ENCODE results near the gene DMGDH. TPM values are rescaled to one million over a fixed set of nuclear protein-coding genes. Genes with fewer than 3 reads are reported as not detected.

Gene DMGDH
- total and polyA plus RNA-seq, 10 of the 15 experiments (the other 5 are each of a cell fraction or from before 2014, with no cell fraction given) = 0.22 to 1.5 (median 0.44) TPM; not detected in 3

DNA sequence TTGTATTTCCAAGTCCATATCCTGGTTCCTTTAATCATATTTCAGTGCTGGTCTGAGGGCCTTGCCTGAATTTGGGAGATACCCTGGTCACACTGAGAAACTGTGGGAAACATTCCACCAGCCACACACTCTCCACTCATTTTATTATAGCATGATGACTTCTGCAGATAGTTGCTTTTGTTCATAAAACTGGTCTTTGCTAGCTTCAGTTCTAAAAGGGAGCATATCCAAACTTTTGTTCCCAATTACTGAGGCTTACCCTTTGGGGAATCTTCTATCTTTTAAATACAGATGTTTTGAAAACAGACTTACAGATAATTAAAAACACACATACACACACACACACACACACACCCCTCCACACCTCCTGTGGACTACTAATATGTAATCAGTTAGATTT is 21.0 kb downstream of the DMGDH start:
- no peak for DNase-seq (ENCODE audit: low read depth, low spot score)
- Histone ChIP-seq H3K4me1 (ENCODE audit: control insufficient read depth, insufficient read depth, low read length) (no peaks in the 10 kb centered on the region), H3K36me3 (ENCODE audit: control insufficient read depth in 2 of 2, insufficient read depth in 2 of 2, low read length in 1 of 2) (no peaks in the 10 kb centered on the region), H4K20me1 (ENCODE audit: control insufficient read depth, insufficient read depth) (no peaks in the 10 kb centered on the region), H3K4me2 (ENCODE audit: control insufficient read depth, insufficient read depth) (no peak overlapping the region), H3K79me2 (ENCODE audit: control insufficient read depth, insufficient read depth, low read length) (no peaks in the 10 kb centered on the region), H2AFZ (ENCODE audit: control insufficient read depth, low read depth, low read length) (no peak overlapping the region), H3K27me3 (replicated peaks in 1 of 2; ENCODE audit: control insufficient read depth in 2 of 2, insufficient read depth in 2 of 2, low read length in 1 of 2) (no peaks in the 10 kb centered on the region; a peak in 2 of 4 replicates), H3K27ac (ENCODE audit: control insufficient read depth, insufficient read depth) (no peak overlapping the region), H3K9me3 (replicated peaks; ENCODE audit: control insufficient read depth, insufficient read depth, low read length) (no peaks in the 10 kb centered on the region), H3K4me3 (no peak overlapping the region), H3K9ac (ENCODE audit: control insufficient read depth, insufficient read depth, low read length) (no peak overlapping the region)
- intact Hi-C loops (cut with micrococcal nuclease; ENCODE audit: unreplicated experiment) (no loop called here), in situ Hi-C loops (cut with MboI) (no loop called here)
- ChIA-PET POLR2A (no interaction called here), RAD21 (ENCODE audit: unreplicated experiment) (interaction anchor here (1.2 kb wide), 1 partner anchor 84 kb away, joined by 3 read pairs; no protein-coding TSS in a partner anchor), SMC1A (ENCODE audit: uncharacterized antibody, unreplicated experiment) (interaction anchor here (1.3 to 1.8 kb wide), 2 partner anchors 12 to 35 kb away, joined by 4 to 6 read pairs; no protein-coding TSS in a partner anchor), CTCF (interaction anchor here (1.0 to 8.9 kb wide), 4 partner anchors 14 to 149 kb away, joined by 4 to 68 read pairs (median 9); no protein-coding TSS in a partner anchor)
- no TSS peak for BruUV-seq (replicated peaks)
- ATAC-seq = no peak
- no peak for FAIRE-seq
- no peak for TF ChIP-seq RB1 (IDR thresholded peaks at IDR 0.05; ENCODE audit: borderline replicate concordance)
- no peak for TF ChIP-seq EZH2 (IDR thresholded peaks at IDR 0.05; ENCODE audit: borderline replicate concordance, control insufficient read depth, low read depth, low read length)
- TF ChIP-seq TARDBP (IDR thresholded peaks at IDR 0.05; ENCODE audit: borderline replicate concordance) = no peak
- no peak for TF ChIP-seq SMARCA5 (IDR thresholded peaks at IDR 0.05)

DNA sequence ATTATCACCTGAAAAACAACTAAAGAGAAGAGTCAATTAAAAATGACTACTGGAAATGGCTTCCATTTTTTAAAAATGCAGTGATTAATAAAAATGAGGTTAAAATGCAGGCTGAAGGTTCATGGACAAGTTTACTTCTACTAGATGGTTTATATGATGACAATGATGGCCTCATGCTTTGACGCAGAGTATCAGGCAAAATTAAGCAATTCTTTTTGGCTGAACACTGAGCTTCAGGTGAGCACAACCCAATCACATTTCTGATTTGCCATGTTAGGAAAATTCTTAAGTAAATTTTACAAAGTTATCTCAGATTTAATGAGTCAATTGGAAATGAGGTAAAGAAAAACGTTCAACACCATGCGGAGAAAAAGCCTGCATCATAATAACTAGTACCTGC is 22.3 kb downstream of the DMGDH start:
- Histone ChIP-seq H3K36me3 (ENCODE audit: control insufficient read depth in 2 of 2, insufficient read depth in 2 of 2, low read length in 1 of 2) (no peaks in the 10 kb centered on the region), H3K4me1 (ENCODE audit: control insufficient read depth, insufficient read depth, low read length) (no peaks in the 10 kb centered on the region), H3K27me3 (replicated peaks in 1 of 2; ENCODE audit: control insufficient read depth in 2 of 2, insufficient read depth in 2 of 2, low read length in 1 of 2) (no peaks in the 10 kb centered on the region; a peak in 2 of 4 replicates), H3K27ac (ENCODE audit: control insufficient read depth, insufficient read depth) (no peak overlapping the region), H3K4me2 (ENCODE audit: control insufficient read depth, insufficient read depth) (no peak overlapping the region), H3K4me3 (no peak overlapping the region), H2AFZ (ENCODE audit: control insufficient read depth, low read depth, low read length) (no peak overlapping the region), H3K79me2 (ENCODE audit: control insufficient read depth, insufficient read depth, low read length) (no peaks in the 10 kb centered on the region), H4K20me1 (ENCODE audit: control insufficient read depth, insufficient read depth) (no peaks in the 10 kb centered on the region), H3K9me3 (replicated peaks; ENCODE audit: control insufficient read depth, insufficient read depth, low read length) (no peaks in the 10 kb centered on the region), H3K9ac (ENCODE audit: control insufficient read depth, insufficient read depth, low read length) (no peak overlapping the region)
- DNase-seq (ENCODE audit: low read depth, low spot score) (no peak), ATAC-seq (no peak), FAIRE-seq (no peak)
- in situ Hi-C loops (cut with MboI) (no loop called here), intact Hi-C loops (cut with micrococcal nuclease; ENCODE audit: unreplicated experiment) (no loop called here)
- 63% methylated on average over 3 of the region's 3 CpGs for WGBS (ENCODE audit: insufficient coverage, insufficient replicate concordance, low lambda C conversion rate, missing lambda C conversion rate)
- BruUV-seq (replicated peaks) = no TSS peak
- CTCF ChIA-PET = interaction anchor here (1.7 to 8.9 kb wide), 3 partner anchors 25 to 148 kb away, joined by 6 to 68 read pairs (median 12); no protein-coding TSS in a partner anchor
- SMC1A ChIA-PET (ENCODE audit: uncharacterized antibody, unreplicated experiment) = interaction anchor here (0.8 to 1.8 kb wide), 5 partner anchors 13 to 37 kb away, joined by 3 to 6 read pairs (median 3); no protein-coding TSS in a partner anchor
- POLR2A ChIA-PET = no interaction called here
- RAD21 ChIA-PET (ENCODE audit: unreplicated experiment) = interaction anchor here (0.6 to 1.6 kb wide), 2 partner anchors 22 to 78 kb away, joined by 3 to 4 read pairs; no protein-coding TSS in a partner anchor
- TF ChIP-seq IKZF2 (IDR thresholded peaks at IDR 0.05) (no peak), ATF3 (IDR thresholded peaks at IDR 0.05; ENCODE audit: borderline replicate concordance, extremely low read depth, low read depth, low read length) (no peak), SPI1 (IDR thresholded peaks at IDR 0.05; ENCODE audit: borderline replicate concordance, insufficient read depth, low read depth, low read length) (no peak), RAD51 (IDR thresholded peaks at IDR 0.05) (no peak), BCL11A (IDR thresholded peaks at IDR 0.05; ENCODE audit: low read depth, low read length) (no peak), ATF7 (IDR thresholded peaks at IDR 0.05; ENCODE audit: low read depth) (no peak), SMC3 (IDR thresholded peaks at IDR 0.05; ENCODE audit: borderline replicate concordance, low read length) (no peak), PAX8 (IDR thresholded peaks at IDR 0.05) (no peak), MTA2 (IDR thresholded peaks at IDR 0.05; ENCODE audit: low read depth) (no peak), SIX5 (IDR thresholded peaks at IDR 0.05; ENCODE audit: low read depth, low read length, severe bottlenecking) (no peak), MXI1 (IDR thresholded peaks at IDR 0.05; ENCODE audit: low read depth, low read length) (no peak), YBX1 (IDR thresholded peaks at IDR 0.05) (no peak), ZBED1 (IDR thresholded peaks at IDR 0.05; ENCODE audit: borderline replicate concordance) (no peak)
- TF ChIP-seq, protein P1, sequence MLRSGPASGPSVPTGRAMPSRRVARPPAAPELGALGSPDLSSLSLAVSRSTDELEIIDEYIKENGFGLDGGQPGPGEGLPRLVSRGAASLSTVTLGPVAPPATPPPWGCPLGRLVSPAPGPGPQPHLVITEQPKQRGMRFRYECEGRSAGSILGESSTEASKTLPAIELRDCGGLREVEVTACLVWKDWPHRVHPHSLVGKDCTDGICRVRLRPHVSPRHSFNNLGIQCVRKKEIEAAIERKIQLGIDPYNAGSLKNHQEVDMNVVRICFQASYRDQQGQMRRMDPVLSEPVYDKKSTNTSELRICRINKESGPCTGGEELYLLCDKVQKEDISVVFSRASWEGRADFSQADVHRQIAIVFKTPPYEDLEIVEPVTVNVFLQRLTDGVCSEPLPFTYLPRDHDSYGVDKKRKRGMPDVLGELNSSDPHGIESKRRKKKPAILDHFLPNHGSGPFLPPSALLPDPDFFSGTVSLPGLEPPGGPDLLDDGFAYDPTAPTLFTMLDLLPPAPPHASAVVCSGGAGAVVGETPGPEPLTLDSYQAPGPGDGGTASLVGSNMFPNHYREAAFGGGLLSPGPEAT (IDR thresholded peaks at IDR 0.05; ENCODE audit: low read depth) = no peak

All from GM12878 (cell line).